Camera-type eye (tissue), 1 donor: ENCODE results near the gene PTCH1. TPM values are rescaled to one million over a fixed set of nuclear protein-coding genes. Genes with fewer than 3 reads are reported as not detected.

Experiments
- total RNA-seq: library from RNA; depleted of rRNA; stranded (reverse); fragments of >200 nt; gene quantifications from one replicate; pipeline ENCODE4 v1.2.3, GENCODE V29; 2014

The PTCH1 gene
- 49.8 TPM for total RNA-seq

DNA sequence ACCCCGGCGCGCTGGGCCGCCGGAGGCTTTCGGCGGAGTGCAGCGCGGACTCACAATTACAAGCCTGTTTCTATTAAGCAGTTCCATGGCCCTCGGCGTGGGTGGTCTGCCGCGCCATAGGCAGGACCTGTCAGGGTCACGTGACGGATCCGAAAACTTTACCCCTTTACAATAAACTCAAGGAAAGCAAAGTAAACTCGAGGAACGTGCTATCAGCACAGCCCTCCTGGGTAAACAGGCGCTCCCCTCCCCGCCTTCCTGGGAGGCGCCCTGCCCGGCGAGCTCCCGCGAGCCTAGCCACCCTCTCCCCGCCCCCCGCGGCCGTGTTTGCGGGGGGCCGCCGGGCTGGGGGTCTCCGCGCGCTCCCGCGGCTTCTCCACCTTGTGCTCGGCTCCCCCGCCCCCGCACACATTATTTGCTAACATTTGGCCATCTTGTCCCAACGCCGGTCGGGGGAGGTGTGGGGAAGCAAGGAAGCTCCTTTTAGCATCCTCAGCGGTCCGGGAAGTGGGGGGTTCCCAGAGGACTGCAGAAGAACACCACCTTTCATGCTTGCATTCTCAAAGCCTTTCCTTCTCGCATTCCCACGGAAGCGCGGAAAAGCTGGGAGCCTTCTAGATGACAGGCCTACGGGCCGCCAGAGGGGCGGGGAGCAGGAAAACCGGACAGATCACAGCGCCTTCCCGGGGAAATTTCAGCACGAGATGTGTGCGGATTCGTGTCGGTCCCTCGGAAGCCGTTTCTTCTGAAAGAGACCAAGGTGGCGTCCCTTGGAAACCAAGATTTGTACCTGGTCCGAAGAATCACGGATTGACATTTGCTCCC, at the start of gene PTCH1:
TSS of gene PTCH1 (minus strand) at position 238 of the 825 bp plus-strand sequence.

Other genes with a start within 250 kb of the PTCH1 start
- gene FANCC, start 199.3 kb downstream of the PTCH1 start, total RNA-seq = 32.6 TPM